Gastrocnemius medialis (tissue), 4 donors: Measurements from ENCODE around the gene TMEFF1.

Experiments used
- CTCF ChIP-seq, 5 experiments: fragments of 450-650 bp in 3 of 5; fragments of 200-600 bp in 2 of 5; sonication (generic) in 2 of 5; IDR thresholded peaks in 4 of 5; conservative IDR thresholded peaks in 1 of 5; 1 replicate in 4 of 5; 2 replicates in 1 of 5; pipeline ENCODE4 v1.5.1; 2016 to 2019; ENCODE audit warnings: antibody characterized with exemption in 5 of 5, mild to moderate bottlenecking in 3 of 5, moderate library complexity in 3 of 5
- POLR2A ChIP-seq, 2 donors: fragments of 450-650 bp; IDR thresholded peaks; one replicate each; pipeline ENCODE4 v1.6.1; 2017; ENCODE audit warnings: antibody characterized with exemption in 2 of 2, mild to moderate bottlenecking in 2 of 2, moderate library complexity in 2 of 2

GRCh38 chr9:100436571-100436970 lies 36.4 kb upstream of the TMEFF1 start:
- TF ChIP-seq CTCF (IDR thresholded peaks at IDR 0.05 in 4 of 5, conservative IDR thresholded peaks at IDR 0.05 in 1 of 5) (no peak), POLR2A (IDR thresholded peaks at IDR 0.05) (no peak)
